ENCODE data around the gene NOX4.

DNA sequence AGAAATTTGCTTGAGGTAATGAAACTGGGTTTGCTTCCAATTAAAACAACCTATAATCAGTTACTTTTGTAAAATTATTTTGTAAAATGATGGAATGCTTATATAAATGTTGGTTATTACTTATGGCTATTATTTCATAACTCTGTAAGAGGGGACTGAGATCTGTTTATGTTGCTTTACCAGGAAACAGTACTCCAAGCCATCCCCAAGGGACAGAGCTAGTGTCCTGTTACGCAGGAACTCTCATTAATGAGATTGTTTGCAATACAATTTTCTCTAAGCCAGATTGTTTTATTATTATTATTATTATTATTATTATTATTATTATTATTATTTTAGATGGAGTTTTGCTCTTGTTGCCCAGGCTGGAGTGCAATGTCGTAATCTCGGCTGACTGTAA is 2.3 kb upstream of the NOX4 start:
- TF ChIP-seq, protein P1, sequence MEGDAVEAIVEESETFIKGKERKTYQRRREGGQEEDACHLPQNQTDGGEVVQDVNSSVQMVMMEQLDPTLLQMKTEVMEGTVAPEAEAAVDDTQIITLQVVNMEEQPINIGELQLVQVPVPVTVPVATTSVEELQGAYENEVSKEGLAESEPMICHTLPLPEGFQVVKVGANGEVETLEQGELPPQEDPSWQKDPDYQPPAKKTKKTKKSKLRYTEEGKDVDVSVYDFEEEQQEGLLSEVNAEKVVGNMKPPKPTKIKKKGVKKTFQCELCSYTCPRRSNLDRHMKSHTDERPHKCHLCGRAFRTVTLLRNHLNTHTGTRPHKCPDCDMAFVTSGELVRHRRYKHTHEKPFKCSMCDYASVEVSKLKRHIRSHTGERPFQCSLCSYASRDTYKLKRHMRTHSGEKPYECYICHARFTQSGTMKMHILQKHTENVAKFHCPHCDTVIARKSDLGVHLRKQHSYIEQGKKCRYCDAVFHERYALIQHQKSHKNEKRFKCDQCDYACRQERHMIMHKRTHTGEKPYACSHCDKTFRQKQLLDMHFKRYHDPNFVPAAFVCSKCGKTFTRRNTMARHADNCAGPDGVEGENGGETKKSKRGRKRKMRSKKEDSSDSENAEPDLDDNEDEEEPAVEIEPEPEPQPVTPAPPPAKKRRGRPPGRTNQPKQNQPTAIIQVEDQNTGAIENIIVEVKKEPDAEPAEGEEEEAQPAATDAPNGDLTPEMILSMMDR (IDR thresholded peaks at IDR 0.05; ENCODE audit: extremely low read depth in 1 of 2, insufficient read depth in 1 of 2, low read depth in 1 of 2, low read length in 2 of 2), result no peak
- TF ChIP-seq JUN (IDR thresholded peaks at IDR 0.05; ENCODE audit: borderline replicate concordance, insufficient read depth, insufficient read length, low read depth) (no peak), POLR2A (IDR thresholded peaks at IDR 0.05; ENCODE audit: low read depth, low read length) (no peak)
- TF ChIP-seq, protein P2, sequence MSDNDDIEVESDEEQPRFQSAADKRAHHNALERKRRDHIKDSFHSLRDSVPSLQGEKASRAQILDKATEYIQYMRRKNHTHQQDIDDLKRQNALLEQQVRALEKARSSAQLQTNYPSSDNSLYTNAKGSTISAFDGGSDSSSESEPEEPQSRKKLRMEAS (IDR thresholded peaks at IDR 0.05; ENCODE audit: insufficient read depth, insufficient read length), result no peak
